ENCODE measurements around the gene CHN2. TPM values are rescaled to one million over a fixed set of nuclear protein-coding genes. Genes with fewer than 3 reads are reported as not detected.

The CHN2 gene
- total RNA-seq, 1 donor from 2014 or later, result 0.73 TPM

DNA sequence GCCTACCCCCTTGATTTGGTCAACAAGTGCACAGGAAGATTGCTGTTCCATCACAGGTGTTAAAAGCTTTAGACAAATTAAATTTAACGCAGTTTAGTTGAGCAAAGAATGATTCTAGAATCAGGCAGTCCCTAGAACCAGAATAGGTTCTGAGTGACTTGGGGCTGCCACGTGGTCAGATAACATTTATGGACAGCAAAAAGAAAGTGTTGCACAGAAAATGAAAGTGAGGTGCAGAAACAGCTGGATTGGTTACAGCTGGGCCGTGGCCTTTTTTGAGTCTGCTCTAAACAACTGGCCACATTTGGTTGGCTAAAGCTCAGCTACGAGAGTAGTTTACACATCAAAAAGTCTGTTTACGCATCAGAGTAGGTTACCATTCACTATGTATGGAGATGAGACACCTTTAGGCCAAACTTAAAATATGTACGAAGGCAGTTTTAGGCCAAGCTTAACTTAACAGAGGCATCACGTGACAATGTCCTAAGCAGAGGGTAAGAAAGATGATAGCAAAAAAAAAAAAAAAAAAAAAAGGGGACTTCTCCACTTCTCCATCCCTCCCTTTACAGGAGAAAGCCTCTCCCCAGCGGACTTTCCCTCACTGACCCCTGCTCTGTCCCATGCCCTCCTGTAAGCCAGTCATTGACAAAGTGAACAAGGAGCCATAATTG lies 235.8 kb downstream of the CHN2 start:
- Mint-ChIP-seq H3K9me3 (no peaks in the 10 kb centered on the region), H3K4me1 (ENCODE audit: low read depth) (peaks cover 2% of the 10 kb centered on the region), H3K27me3 (ENCODE audit: low read depth) (no peaks in the 10 kb centered on the region), H3K4me3 (ENCODE audit: low read depth) (no peak overlapping the region), H3K27ac (no peak overlapping the region), H3K36me3 (ENCODE audit: low read depth) (no peaks in the 10 kb centered on the region)
- no peak for DNase-seq (ENCODE audit: low spot score)
- intact Hi-C loops (cut with micrococcal nuclease), result no loop called here

DNA sequence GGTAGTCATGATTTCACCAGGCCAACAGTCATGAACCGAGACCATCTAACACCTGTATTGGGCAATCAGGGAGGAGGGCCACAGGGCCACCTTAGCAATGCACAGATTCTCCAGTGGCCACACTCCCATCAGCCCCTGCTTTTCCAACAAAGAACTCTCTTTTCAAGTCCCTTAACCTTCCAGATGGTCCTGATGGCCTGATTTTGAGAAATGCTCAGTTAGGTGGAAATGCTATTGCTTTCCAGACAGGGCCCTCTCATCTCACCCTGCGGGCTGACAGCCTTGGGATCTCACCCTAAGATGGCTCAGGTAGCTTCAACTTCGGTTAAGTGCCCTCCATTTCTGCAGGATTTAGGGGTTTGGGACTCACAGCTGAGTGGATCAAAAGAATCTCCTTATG lies 237.1 kb downstream of the CHN2 start:
- peaks cover 2% of the 10 kb centered on the region for H3K4me1 Mint-ChIP-seq (ENCODE audit: low read depth)
- no peaks in the 10 kb centered on the region for H3K36me3 Mint-ChIP-seq (ENCODE audit: low read depth)
- H3K27me3 Mint-ChIP-seq (ENCODE audit: low read depth), result no peaks in the 10 kb centered on the region
- no peaks in the 10 kb centered on the region for H3K9me3 Mint-ChIP-seq
- H3K4me3 Mint-ChIP-seq (ENCODE audit: low read depth), result no peak overlapping the region
- H3K27ac Mint-ChIP-seq, result no peak overlapping the region
- intact Hi-C loops (cut with micrococcal nuclease), result no loop called here
- no peak for DNase-seq (ENCODE audit: low spot score)

GRCh38 chr7:29432721-29433120 lies 238.1 kb downstream of the CHN2 start:
- no peaks in the 10 kb centered on the region for H3K36me3 Mint-ChIP-seq (ENCODE audit: low read depth)
- H3K4me1 Mint-ChIP-seq (ENCODE audit: low read depth), result peaks cover 2% of the 10 kb centered on the region
- intact Hi-C loops (cut with micrococcal nuclease), result no loop called here
- no peaks in the 10 kb centered on the region for H3K27me3 Mint-ChIP-seq (ENCODE audit: low read depth)
- H3K27ac Mint-ChIP-seq, result no peak overlapping the region
- H3K4me3 Mint-ChIP-seq (ENCODE audit: low read depth), result no peak overlapping the region
- no peak for DNase-seq (ENCODE audit: low spot score)
- H3K9me3 Mint-ChIP-seq, result no peaks in the 10 kb centered on the region

GRCh38 chr7:29434380-29434768 lies 239.8 kb downstream of the CHN2 start:
- Mint-ChIP-seq H3K4me1 (ENCODE audit: low read depth) (peaks cover 2% of the 10 kb centered on the region), H3K9me3 (no peaks in the 10 kb centered on the region), H3K36me3 (ENCODE audit: low read depth) (no peaks in the 10 kb centered on the region), H3K27me3 (ENCODE audit: low read depth) (peaks cover 3% of the 10 kb centered on the region), H3K4me3 (ENCODE audit: low read depth) (no peak overlapping the region), H3K27ac (no peak overlapping the region)
- no peak for DNase-seq (ENCODE audit: low spot score)
- intact Hi-C loops (cut with micrococcal nuclease), result no loop called here

- intact Hi-C loops (cut with micrococcal nuclease), result no loop called here
- H3K27me3 Mint-ChIP-seq (ENCODE audit: low read depth), result peaks cover 3% of the 10 kb centered on the region
- DNase-seq (ENCODE audit: low spot score), result no peak
- H3K9me3 Mint-ChIP-seq, result no peaks in the 10 kb centered on the region
- H3K4me1 Mint-ChIP-seq (ENCODE audit: low read depth), result peaks cover 2% of the 10 kb centered on the region
- no peaks in the 10 kb centered on the region for H3K36me3 Mint-ChIP-seq (ENCODE audit: low read depth)
- no peak overlapping the region for H3K27ac Mint-ChIP-seq
- no peak overlapping the region for H3K4me3 Mint-ChIP-seq (ENCODE audit: low read depth)
Measured at GRCh38 chr7:29435167-29435566, 240.6 kb downstream of the CHN2 start.

GRCh38 chr7:29435902-29436301 lies 241.3 kb downstream of the CHN2 start:
- no peaks in the 10 kb centered on the region for H3K9me3 Mint-ChIP-seq
- H3K27me3 Mint-ChIP-seq (ENCODE audit: low read depth), result peaks cover 3% of the 10 kb centered on the region
- DNase-seq (ENCODE audit: low spot score), result no peak

DNA sequence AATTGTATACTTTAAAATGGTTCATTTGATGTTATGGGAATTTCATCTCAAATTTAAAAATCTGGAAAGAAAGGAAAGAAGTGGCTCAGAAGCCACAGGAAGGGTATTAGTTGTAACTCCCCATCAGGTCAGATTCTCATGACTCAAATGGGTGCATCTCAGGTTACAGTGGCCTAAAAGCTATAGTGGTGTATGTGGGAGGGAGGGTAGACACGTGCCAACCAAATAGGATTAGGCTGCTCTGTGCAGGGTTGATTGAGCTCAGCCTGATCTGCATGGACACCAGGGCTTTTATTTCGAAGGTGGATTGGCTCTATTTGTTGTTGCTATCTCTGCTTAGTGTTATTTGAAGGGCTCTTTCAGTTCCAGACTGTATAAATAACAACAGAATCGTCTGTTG lies 247.6 kb downstream of the CHN2 start:
- H3K4me3 Mint-ChIP-seq (ENCODE audit: low read depth), result no peak overlapping the region
- DNase-seq (ENCODE audit: low spot score), result no peak
- H3K27me3 Mint-ChIP-seq (ENCODE audit: low read depth), result peaks cover 5% of the 10 kb centered on the region
- no peaks in the 10 kb centered on the region for H3K36me3 Mint-ChIP-seq (ENCODE audit: low read depth)
- no peak overlapping the region for H3K27ac Mint-ChIP-seq
- no peaks in the 10 kb centered on the region for H3K4me1 Mint-ChIP-seq (ENCODE audit: low read depth)
- no peaks in the 10 kb centered on the region for H3K9me3 Mint-ChIP-seq
- intact Hi-C loops (cut with micrococcal nuclease), result no loop called here

More at GRCh38 chr7:29435902-29436301, 241.3 kb downstream of the CHN2 start:
- intact Hi-C loops (cut with micrococcal nuclease), result no loop called here
- Mint-ChIP-seq H3K4me3 (ENCODE audit: low read depth) (no peak overlapping the region), H3K27ac (no peak overlapping the region), H3K4me1 (ENCODE audit: low read depth) (peaks cover 2% of the 10 kb centered on the region), H3K36me3 (ENCODE audit: low read depth) (no peaks in the 10 kb centered on the region)

- no peaks in the 10 kb centered on the region for H3K36me3 Mint-ChIP-seq (ENCODE audit: low read depth)
- H3K4me3 Mint-ChIP-seq (ENCODE audit: low read depth), result no peak overlapping the region
- DNase-seq (ENCODE audit: low spot score), result no peak
- intact Hi-C loops (cut with micrococcal nuclease), result no loop called here
- no peak overlapping the region for H3K27ac Mint-ChIP-seq
- peaks cover 4% of the 10 kb centered on the region for H3K27me3 Mint-ChIP-seq (ENCODE audit: low read depth)
- no peaks in the 10 kb centered on the region for H3K4me1 Mint-ChIP-seq (ENCODE audit: low read depth)
- no peaks in the 10 kb centered on the region for H3K9me3 Mint-ChIP-seq
Measured at GRCh38 chr7:29443552-29443951, 249.0 kb downstream of the CHN2 start.

DNA sequence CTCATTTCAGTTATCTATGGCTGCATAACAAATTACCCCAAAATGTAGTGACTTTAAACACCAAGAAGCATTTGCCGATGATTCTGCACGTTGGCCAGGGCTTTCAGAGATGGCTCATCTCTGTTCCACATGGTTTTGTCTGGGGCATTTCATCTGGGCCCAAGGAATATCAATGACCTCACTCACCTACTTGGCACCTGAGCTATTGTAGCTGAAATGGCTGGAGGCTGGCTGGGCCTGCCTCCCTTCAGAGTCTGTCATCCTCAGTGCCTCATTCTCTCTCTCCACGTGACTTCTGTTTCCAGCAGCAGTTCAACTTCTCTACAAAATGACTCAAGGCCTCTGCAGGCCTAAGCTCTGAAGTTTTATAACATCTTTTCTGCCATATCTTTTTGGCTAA lies 249.7 kb downstream of the CHN2 start:
- H3K4me1 Mint-ChIP-seq (ENCODE audit: low read depth), result no peaks in the 10 kb centered on the region

DNA sequence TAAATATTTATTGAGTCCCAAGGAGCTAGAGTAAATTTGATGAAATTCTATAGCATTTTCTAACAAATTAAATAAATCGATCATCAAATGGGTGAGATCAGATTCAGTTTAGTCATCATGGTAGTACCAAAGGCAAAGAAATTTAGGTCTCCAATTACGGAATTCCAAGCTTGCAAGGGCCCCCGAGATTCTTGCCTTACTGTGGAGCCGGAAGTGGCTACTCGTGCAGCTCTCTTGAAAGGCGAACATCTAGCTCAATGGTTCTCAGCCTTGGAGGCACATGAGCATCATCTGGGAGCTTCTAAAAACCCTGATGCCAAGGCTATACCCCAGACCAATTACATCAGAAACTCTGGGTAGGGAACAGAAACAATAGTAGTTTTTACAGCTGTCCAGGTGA lies 251.2 kb downstream of the CHN2 start:
- Mint-ChIP-seq H3K4me1 (ENCODE audit: low read depth) (no peaks in the 10 kb centered on the region), H3K9me3 (no peaks in the 10 kb centered on the region), H3K27ac (no peak overlapping the region), H3K27me3 (ENCODE audit: low read depth) (peaks cover 2% of the 10 kb centered on the region), H3K36me3 (ENCODE audit: low read depth) (no peaks in the 10 kb centered on the region), H3K4me3 (ENCODE audit: low read depth) (no peak overlapping the region)
- intact Hi-C loops (cut with micrococcal nuclease), result no loop called here
- no peak for DNase-seq (ENCODE audit: low spot score)

More for the DNA sequence above, 249.7 kb downstream of the CHN2 start:
- H3K27me3 Mint-ChIP-seq (ENCODE audit: low read depth), result peaks cover 2% of the 10 kb centered on the region
- no peak overlapping the region for H3K4me3 Mint-ChIP-seq (ENCODE audit: low read depth)
- DNase-seq (ENCODE audit: low spot score), result no peak
- no peaks in the 10 kb centered on the region for H3K36me3 Mint-ChIP-seq (ENCODE audit: low read depth)
- no peaks in the 10 kb centered on the region for H3K9me3 Mint-ChIP-seq
- H3K27ac Mint-ChIP-seq, result no peak overlapping the region
- intact Hi-C loops (cut with micrococcal nuclease), result no loop called here

DNA sequence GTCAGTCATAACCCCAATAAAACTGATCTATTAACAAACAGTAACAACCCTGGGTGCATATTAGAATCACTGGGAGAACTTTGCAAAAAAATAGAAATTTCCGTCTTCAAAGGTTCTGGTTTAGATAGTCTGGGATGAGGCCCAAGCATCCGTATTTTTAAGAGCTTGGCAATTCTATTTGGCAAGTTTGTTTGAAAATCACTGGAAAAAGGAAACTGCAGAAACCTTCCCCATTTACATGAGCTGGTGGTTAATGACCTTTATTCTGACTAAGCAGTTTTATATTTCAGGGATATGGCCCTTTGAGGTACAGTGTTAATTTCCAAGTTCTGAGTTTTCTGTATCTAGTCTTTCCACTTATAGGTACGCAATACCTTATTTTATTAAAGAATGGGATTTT lies 253.3 kb downstream of the CHN2 start:
- H3K4me1 Mint-ChIP-seq (ENCODE audit: low read depth), result no peaks in the 10 kb centered on the region
- no peak overlapping the region for H3K4me3 Mint-ChIP-seq (ENCODE audit: low read depth)
- H3K27ac Mint-ChIP-seq, result no peak overlapping the region
- H3K9me3 Mint-ChIP-seq, result no peaks in the 10 kb centered on the region
- no peaks in the 10 kb centered on the region for H3K36me3 Mint-ChIP-seq (ENCODE audit: low read depth)
- intact Hi-C loops (cut with micrococcal nuclease), result no loop called here
- no peak for DNase-seq (ENCODE audit: low spot score)
- no peaks in the 10 kb centered on the region for H3K27me3 Mint-ChIP-seq (ENCODE audit: low read depth)

GRCh38 chr7:29449569-29450260 lies 255.1 kb downstream of the CHN2 start:
- no peak for DNase-seq (ENCODE audit: low spot score)
- no peaks in the 10 kb centered on the region for H3K27me3 Mint-ChIP-seq (ENCODE audit: low read depth)
- no peaks in the 10 kb centered on the region for H3K9me3 Mint-ChIP-seq
- intact Hi-C loops (cut with micrococcal nuclease), result no loop called here
- no peaks in the 10 kb centered on the region for H3K36me3 Mint-ChIP-seq (ENCODE audit: low read depth)
- H3K4me1 Mint-ChIP-seq (ENCODE audit: low read depth), result no peaks in the 10 kb centered on the region
- H3K27ac Mint-ChIP-seq, result no peak overlapping the region
- H3K4me3 Mint-ChIP-seq (ENCODE audit: low read depth), result no peak overlapping the region

- Mint-ChIP-seq H3K36me3 (ENCODE audit: low read depth) (no peaks in the 10 kb centered on the region), H3K9me3 (no peaks in the 10 kb centered on the region), H3K27ac (no peak overlapping the region), H3K4me1 (ENCODE audit: low read depth) (no peaks in the 10 kb centered on the region), H3K4me3 (ENCODE audit: low read depth) (no peak overlapping the region), H3K27me3 (ENCODE audit: low read depth) (no peaks in the 10 kb centered on the region)
- intact Hi-C loops (cut with micrococcal nuclease), result no loop called here
- no peak for DNase-seq (ENCODE audit: low spot score)
Measured at GRCh38 chr7:29453021-29453420, 258.4 kb downstream of the CHN2 start.
